GM18870 (cell line): Measurements from ENCODE around the gene UBL7.

Experiments
- ATAC-seq: cut with Tn5 transposase; IDR thresholded peaks from one replicate; pipeline ENCODE4 v1.9.1; 2021; ENCODE audit warnings: moderate library complexity; ENCODE audit not compliant: unreplicated experiment

Gene UBL7

GRCh38 chr15:74409225-74409624 lies 51.7 kb downstream of the UBL7 start:
- no peak for ATAC-seq

- ATAC-seq, result no peak
Measured at GRCh38 chr15:74408815-74409214, 52.1 kb downstream of the UBL7 start.

GRCh38 chr15:74408385-74408784 lies 52.6 kb downstream of the UBL7 start:
- ATAC-seq, result no peak

- ATAC-seq, result no peak
Measured at GRCh38 chr15:74406992-74407705, 53.8 kb downstream of the UBL7 start.

GRCh38 chr15:74406517-74406916 lies 54.4 kb downstream of the UBL7 start:
- no peak for ATAC-seq

GRCh38 chr15:74405823-74406222 lies 55.1 kb downstream of the UBL7 start:
- no peak for ATAC-seq

GRCh38 chr15:74403991-74404563 lies 56.9 kb downstream of the UBL7 start:
- ATAC-seq, result no peak

- ATAC-seq, result no peak
Measured at GRCh38 chr15:74403588-74403919, 57.4 kb downstream of the UBL7 start.

GRCh38 chr15:74402873-74403587 lies 57.9 kb downstream of the UBL7 start:
- ATAC-seq, result no peak

GRCh38 chr15:74402337-74402841 lies 58.6 kb downstream of the UBL7 start:
- ATAC-seq, result no peak

GRCh38 chr15:74400915-74401757 lies 59.8 kb downstream of the UBL7 start:
- no peak for ATAC-seq

GRCh38 chr15:74400313-74400860 lies 60.6 kb downstream of the UBL7 start:
- no peak for ATAC-seq

GRCh38 chr15:74399511-74400312 lies 61.2 kb downstream of the UBL7 start:
- no peak for ATAC-seq

- ATAC-seq, result no peak
Measured at GRCh38 chr15:74399100-74399499, 61.9 kb downstream of the UBL7 start.

GRCh38 chr15:74398183-74398582 lies 62.8 kb downstream of the UBL7 start:
- ATAC-seq, result no peak

GRCh38 chr15:74397239-74398068 lies 63.5 kb downstream of the UBL7 start:
- ATAC-seq, result no peak

GRCh38 chr15:74396445-74397238 lies 64.3 kb downstream of the UBL7 start:
- peak; percentile 26 for ATAC-seq

GRCh38 chr15:74396146-74396438 lies 64.9 kb downstream of the UBL7 start:
- no peak for ATAC-seq
